CD8-positive, alpha-beta memory T cell (primary cell): ENCODE results near the gene LRP8. TPM values are rescaled to one million over a fixed set of nuclear protein-coding genes. Genes with fewer than 3 reads are reported as not detected.

ENCODE experiments used
- CTCF ChIA-PET: fragments of 350-600 bp; sonication (Branson Sonifier 250); formaldehyde crosslinking; loops from one replicate; lab custom pipeline; 2021; ENCODE audit warnings: antibody characterized with exemption; lab: Charles Lee
- POLR2A ChIA-PET: fragments of 350-600 bp; sonication (Branson Sonifier 250); formaldehyde crosslinking; loops from one replicate; lab custom pipeline; 2021; ENCODE audit warnings: antibody characterized with exemption; lab: Charles Lee
- DNase-seq, 5 donors: peaks; one replicate each; pipeline versions ENCODE4 v3.0.0 to v3.0.0-alpha.2; 2020 to 2022; ENCODE audit warnings: mixed read lengths in 1 of 5
- H3K27ac ChIP-seq: one replicate; pipeline ENCODE4 v1.7.0; 2013; ENCODE audit warnings: low read depth, mild to moderate bottlenecking, low read length, moderate library complexity
- H3K27me3 ChIP-seq: 2 replicates; pipeline ENCODE4 v1.7.0; 2013; ENCODE audit warnings: low read length, mild to moderate bottlenecking; ENCODE audit not compliant: insufficient read depth, poor library complexity, severe bottlenecking
- H3K36me3 ChIP-seq: 2 replicates; pipeline ENCODE4 v1.7.0; 2013; ENCODE audit warnings: mild to moderate bottlenecking, low read length, moderate library complexity; ENCODE audit not compliant: insufficient read depth
- H3K4me1 ChIP-seq: 2 replicates; pipeline ENCODE4 v1.7.0; 2013; ENCODE audit warnings: mild to moderate bottlenecking, low read length, moderate library complexity; ENCODE audit not compliant: insufficient read depth
- H3K4me3 ChIP-seq: 2 replicates; pipeline ENCODE4 v1.7.0; 2013; ENCODE audit warnings: mild to moderate bottlenecking, low read length
- H3K9me3 ChIP-seq: 2 replicates; pipeline ENCODE4 v1.7.0; 2013; ENCODE audit warnings: mild to moderate bottlenecking, low read length
- H3K27ac Mint-ChIP-seq, 8 donors: one replicate each; pipeline ENCODE4 v1.8.0; 2020 to 2021; ENCODE audit warnings: mixed read lengths in 8 of 8, mild to moderate bottlenecking in 6 of 8, inconsistent platforms in 3 of 8, moderate library complexity in 3 of 8
- H3K27me3 Mint-ChIP-seq, 2 donors: one replicate each; pipeline ENCODE4 v1.8.0; 2020 to 2021; ENCODE audit warnings: mixed read lengths in 2 of 2, mild to moderate bottlenecking in 1 of 2, moderate library complexity in 1 of 2
- H3K36me3 Mint-ChIP-seq, 3 donors: one replicate each; pipeline ENCODE4 v1.8.0; 2020 to 2021; ENCODE audit warnings: mixed read lengths in 3 of 3, inconsistent platforms in 1 of 3, mild to moderate bottlenecking in 1 of 3
- H3K4me1 Mint-ChIP-seq, 3 donors: one replicate each; pipeline ENCODE4 v1.8.0; 2020 to 2021; ENCODE audit warnings: mixed read lengths in 3 of 3, inconsistent platforms in 1 of 3, mild to moderate bottlenecking in 1 of 3
- H3K4me3 Mint-ChIP-seq, 7 donors: one replicate each; pipeline ENCODE4 v1.8.0; 2020 to 2021; ENCODE audit warnings: mixed read lengths in 7 of 7, mild to moderate bottlenecking in 6 of 7, moderate library complexity in 4 of 7, inconsistent platforms in 2 of 7
- H3K9me3 Mint-ChIP-seq, 5 donors: one replicate each; pipeline ENCODE4 v1.8.0; 2020 to 2022; ENCODE audit warnings: mixed read lengths in 5 of 5, mild to moderate bottlenecking in 3 of 5, moderate library complexity in 2 of 5, inconsistent platforms in 1 of 5
- polyA plus RNA-seq: library from polyadenylated mRNA; unstranded; fragments of 300-500 nt; fragmentation: Illumina TruSeq; gene quantifications from one replicate; pipeline ENCODE4 v1.2.3, GENCODE V29; 2021
- total RNA-seq, 2 experiments: library from RNA; stranded (reverse); gene quantifications; one replicate each; pipeline ENCODE4 v1.2.3, GENCODE V29; 2021

Gene LRP8
- total and polyA plus RNA-seq, 3 experiments from 2014 or later, result 2.7 to 49.7 (median 48.7) TPM

DNA sequence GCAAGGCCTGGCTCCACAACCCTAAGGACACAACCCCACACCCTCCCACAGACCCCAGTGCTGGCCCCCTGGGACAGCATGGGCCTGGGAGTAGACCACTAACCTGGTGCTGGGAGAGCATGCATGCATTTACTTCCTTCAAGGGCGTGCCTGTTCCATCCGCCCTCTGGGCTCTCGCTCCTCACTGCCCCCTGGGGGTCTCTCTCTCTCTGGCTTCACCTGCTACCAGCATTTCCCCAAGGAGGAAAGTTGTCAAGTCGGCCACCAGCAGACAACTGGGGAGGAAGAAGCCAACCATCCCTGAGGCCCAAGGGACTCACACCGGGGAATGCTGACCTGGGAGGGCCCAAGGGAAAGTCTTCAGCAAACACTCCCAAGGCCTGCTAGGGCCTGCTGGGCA lies 6.5 kb downstream of the LRP8 start:
- Histone ChIP-seq H3K4me3 (no peak overlapping the region), H3K27ac (no peak overlapping the region), H3K27me3 (no peaks in the 10 kb centered on the region), H3K4me1 (peaks cover 11% of the 10 kb centered on the region), H3K9me3 (no peaks in the 10 kb centered on the region), H3K36me3 (no peaks in the 10 kb centered on the region)
- Mint-ChIP-seq H3K27me3 (no peaks in the 10 kb centered on the region), H3K4me1 (peaks cover 12 to 29% (median 16%) of the 10 kb centered on the region in 3 donors), H3K27ac (no peak overlapping the region), H3K9me3 (no peaks in the 10 kb centered on the region), H3K4me3 (no peak overlapping the region), H3K36me3 (peaks cover 0 to 13% (median 3%) of the 10 kb centered on the region in 3 donors)
- POLR2A ChIA-PET, result no interaction called here
- CTCF ChIA-PET, result no interaction called here
- no peak for DNase-seq

DNA sequence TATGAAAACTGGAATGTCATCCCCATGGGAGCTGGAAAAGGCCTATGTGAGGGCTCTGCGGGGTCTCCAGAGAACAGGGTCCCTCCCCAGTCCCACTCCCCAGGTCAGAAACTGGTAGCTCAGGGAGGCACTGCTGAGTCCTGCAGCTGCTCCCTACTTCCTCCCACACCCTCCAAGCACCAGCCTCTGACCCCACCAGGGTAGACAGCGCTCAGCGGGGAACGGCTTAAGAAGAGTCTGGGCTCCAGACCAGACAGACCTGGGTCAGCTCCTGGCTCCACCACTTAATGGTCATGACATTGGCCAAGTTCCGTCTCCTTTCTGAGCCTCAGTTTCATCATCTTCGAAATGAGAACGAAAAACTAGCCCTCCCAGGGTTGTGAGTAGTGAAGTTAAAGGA lies 7.2 kb downstream of the LRP8 start:
- Histone ChIP-seq H3K27ac (no peak overlapping the region), H3K27me3 (no peaks in the 10 kb centered on the region), H3K36me3 (no peaks in the 10 kb centered on the region), H3K4me3 (no peak overlapping the region), H3K9me3 (no peaks in the 10 kb centered on the region), H3K4me1 (peaks cover 7% of the 10 kb centered on the region)
- Mint-ChIP-seq H3K36me3 (peaks cover 0 to 11% (median 3%) of the 10 kb centered on the region in 3 donors), H3K9me3 (no peaks in the 10 kb centered on the region), H3K4me1 (peaks cover 5 to 22% (median 10%) of the 10 kb centered on the region in 3 donors), H3K4me3 (no peak overlapping the region), H3K27me3 (no peaks in the 10 kb centered on the region), H3K27ac (no peak overlapping the region)
- ChIA-PET POLR2A (no interaction called here), CTCF (no interaction called here)
- no peak for DNase-seq

DNA sequence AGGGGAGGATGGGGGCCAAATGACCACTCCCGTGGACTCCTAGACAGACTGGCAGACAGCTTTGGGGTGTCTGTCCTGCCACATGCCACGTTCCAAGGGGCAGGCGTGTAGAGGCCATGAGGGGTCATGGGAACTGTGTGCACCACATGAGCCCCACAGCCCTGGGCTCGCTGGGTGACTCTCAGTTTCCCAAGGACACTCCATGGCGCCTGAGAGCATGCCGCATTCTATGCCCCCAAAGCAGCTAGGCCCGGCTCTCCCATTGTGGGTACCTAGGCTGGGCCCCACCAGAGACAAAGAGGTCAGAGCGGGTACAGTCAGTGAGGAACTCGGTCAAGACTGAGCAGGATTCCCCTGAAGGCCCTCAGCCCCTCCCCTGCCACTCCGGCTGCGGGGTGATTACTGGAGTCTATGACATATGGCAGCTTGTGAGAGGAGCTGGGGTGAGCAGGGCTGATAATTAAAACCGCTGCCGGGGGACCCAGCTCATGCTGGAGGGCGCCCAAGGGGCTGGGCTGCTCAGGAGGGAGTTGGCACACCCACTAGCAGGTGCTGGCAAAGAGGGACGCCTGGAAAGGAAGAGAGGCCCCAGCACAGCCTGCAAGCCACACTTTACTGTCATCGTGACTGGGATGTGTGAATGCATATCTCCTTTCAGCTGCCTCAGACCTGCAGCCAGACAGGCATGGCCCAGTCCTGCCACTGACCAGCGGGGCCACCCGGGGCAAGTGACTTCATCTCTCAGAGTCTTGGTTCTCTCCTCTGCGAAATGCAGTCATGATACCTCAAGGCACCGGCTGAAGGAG lies 8.4 kb downstream of the LRP8 start:
- DNase-seq, result no peak
- Mint-ChIP-seq H3K4me3 (no peak overlapping the region), H3K27me3 (no peaks in the 10 kb centered on the region), H3K36me3 (peaks cover 0 to 11% (median 1%) of the 10 kb centered on the region in 3 donors), H3K27ac (peak overlapping the region in 1 of 8 donors; percentile 36), H3K9me3 (no peaks in the 10 kb centered on the region), H3K4me1 (peaks cover 0 to 12% (median 5%) of the 10 kb centered on the region in 3 donors)
- Histone ChIP-seq H3K4me3 (no peak overlapping the region), H3K27ac (no peak overlapping the region), H3K36me3 (no peaks in the 10 kb centered on the region), H3K27me3 (no peaks in the 10 kb centered on the region), H3K4me1 (no peaks in the 10 kb centered on the region), H3K9me3 (no peaks in the 10 kb centered on the region)
- ChIA-PET CTCF (no interaction called here), POLR2A (no interaction called here)

DNA sequence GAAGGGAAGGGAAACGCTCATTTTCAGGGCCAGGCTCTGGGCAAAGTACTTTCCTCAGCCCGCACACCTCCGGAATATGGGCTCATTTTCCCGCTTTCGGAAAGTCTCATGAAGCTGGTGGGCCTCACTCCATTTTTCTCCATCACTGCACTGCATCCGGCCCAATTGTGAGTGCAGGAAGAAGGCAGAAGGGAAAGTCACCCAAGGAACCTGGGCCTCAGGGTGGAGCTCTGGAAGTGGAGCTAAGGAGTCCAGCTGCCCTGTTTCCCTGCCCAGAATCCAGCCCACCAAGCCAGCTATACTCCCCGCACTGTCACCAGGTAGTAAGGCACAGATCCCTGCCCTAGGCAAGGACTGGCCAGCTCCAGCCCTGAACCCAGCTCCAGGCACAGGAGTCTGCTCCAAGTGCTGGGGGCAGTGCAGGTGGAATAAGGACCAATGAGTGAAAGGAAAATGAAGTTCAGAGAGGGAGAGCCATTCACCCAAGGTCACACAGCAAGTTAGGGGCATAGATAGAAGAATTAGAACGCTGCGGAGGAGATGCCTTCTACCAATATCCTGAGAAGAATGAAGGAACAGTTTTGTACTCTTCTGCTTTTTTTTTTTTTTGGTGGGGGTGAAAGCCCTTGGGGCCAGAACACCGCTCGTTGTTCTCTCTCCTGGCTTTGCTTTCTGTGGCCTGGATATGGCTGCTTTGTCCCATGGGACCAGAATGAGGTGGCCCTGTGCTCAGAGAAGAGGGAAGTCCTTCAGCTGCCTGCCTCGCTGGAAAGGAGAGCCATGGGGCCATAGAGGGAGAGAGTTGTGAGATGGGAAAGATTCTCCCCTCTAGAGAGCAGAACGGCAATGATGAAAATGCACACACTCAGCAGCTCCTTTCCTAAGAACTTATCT lies 10.0 kb downstream of the LRP8 start:
- Histone ChIP-seq H3K36me3 (no peaks in the 10 kb centered on the region), H3K27ac (no peak overlapping the region), H3K4me3 (no peak overlapping the region), H3K4me1 (no peaks in the 10 kb centered on the region), H3K9me3 (no peaks in the 10 kb centered on the region), H3K27me3 (no peaks in the 10 kb centered on the region)
- Mint-ChIP-seq H3K9me3 (no peaks in the 10 kb centered on the region), H3K27ac (peak overlapping the region in 2 of 8 donors; percentile 61 to 62), H3K27me3 (no peaks in the 10 kb centered on the region), H3K36me3 (peaks cover 0 to 13% (median 1%) of the 10 kb centered on the region in 3 donors), H3K4me3 (no peak overlapping the region), H3K4me1 (peaks cover 0 to 12% (median 4%) of the 10 kb centered on the region in 3 donors)
- POLR2A ChIA-PET, result no interaction called here
- CTCF ChIA-PET, result interaction anchor here (1.5 kb wide), 1 partner anchor 39 kb away, joined by 5 read pairs; no protein-coding TSS in a partner anchor
- DNase-seq, result no peak

DNA sequence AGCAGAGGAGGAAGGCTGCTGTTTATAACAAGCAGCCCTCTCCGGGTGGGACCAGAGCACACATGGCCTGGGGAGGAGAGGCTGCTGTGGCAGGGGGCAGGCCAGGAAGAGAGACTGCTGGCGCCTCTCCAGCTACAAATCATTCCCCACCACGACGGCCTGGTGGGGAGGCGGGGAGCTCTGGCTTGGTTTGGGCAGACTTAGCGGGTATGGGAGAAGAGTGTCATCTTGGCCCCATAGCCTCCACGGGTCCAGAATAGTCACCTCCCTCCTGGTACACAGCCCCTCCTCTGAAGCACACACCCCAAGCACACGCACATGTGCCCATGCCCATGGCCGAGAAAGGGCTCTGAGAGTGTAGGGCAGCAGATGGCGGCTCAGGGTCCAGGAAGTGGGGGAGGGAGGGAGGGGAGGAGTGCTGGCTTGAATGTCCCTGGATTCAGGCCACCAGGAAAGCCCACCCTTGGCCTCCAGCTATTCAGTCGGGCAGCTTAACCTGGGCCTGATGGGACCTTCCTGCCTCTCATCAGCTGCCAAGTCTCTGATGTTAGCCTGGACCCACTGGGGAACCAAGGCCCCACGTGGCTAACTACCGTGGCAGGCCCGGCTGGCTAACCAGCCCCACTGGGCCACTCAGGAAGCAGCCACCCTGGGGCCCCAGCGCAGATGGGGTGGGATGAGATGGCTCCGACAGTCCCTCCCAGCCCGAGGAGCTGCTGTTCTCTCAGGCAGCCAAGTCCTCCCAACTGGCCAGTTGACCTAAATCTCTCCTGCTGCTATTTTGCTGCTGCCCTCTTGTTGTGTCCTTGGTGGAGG lies 10.9 kb downstream of the LRP8 start:
- CTCF ChIA-PET, result interaction anchor here (1.1 to 1.5 kb wide), 2 partner anchors 38 to 40 kb away, joined by 3 to 5 read pairs; no protein-coding TSS in a partner anchor
- POLR2A ChIA-PET, result no interaction called here
- H3K4me1 Mint-ChIP-seq, result peaks cover 0 to 6% (median 2%) of the 10 kb centered on the region in 3 donors
- Histone ChIP-seq H3K36me3 (no peaks in the 10 kb centered on the region), H3K27me3 (no peaks in the 10 kb centered on the region), H3K27ac (no peak overlapping the region), H3K4me1 (no peaks in the 10 kb centered on the region), H3K9me3 (no peaks in the 10 kb centered on the region), H3K4me3 (no peak overlapping the region)
- peaks cover 0 to 9% (median 1%) of the 10 kb centered on the region in 3 donors for H3K36me3 Mint-ChIP-seq
- no peaks in the 10 kb centered on the region for H3K27me3 Mint-ChIP-seq
- H3K4me3 Mint-ChIP-seq, result no peak overlapping the region
- peak overlapping the region in 2 of 8 donors; percentile 50 to 57 for H3K27ac Mint-ChIP-seq
- no peaks in the 10 kb centered on the region for H3K9me3 Mint-ChIP-seq
- DNase-seq, result no peak

DNA sequence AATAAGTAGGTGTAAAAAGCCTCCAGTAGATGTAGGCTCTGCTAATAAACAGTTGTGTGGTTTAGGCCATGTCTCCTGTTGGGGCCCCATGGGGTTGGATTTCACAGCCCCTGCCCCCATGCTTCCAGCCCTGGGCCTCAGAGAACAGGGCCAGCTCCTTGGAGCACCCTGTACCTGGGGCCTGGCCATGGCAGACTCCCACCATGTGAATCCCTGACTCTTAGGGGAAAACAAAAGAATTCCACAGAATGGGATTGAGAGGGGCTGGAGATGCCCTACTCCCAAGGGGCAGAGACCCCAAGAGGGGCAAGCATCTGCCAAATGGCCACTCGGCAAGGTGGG lies 11.5 kb downstream of the LRP8 start:
- H3K27ac Mint-ChIP-seq, result peak overlapping the region in 1 of 8 donors; percentile 57
- ChIA-PET POLR2A (no interaction called here), CTCF (interaction anchor here (1.1 to 1.5 kb wide), 2 partner anchors 38 to 39 kb away, joined by 3 to 5 read pairs; no protein-coding TSS in a partner anchor)
- no peak overlapping the region for H3K4me3 Mint-ChIP-seq
- Histone ChIP-seq H3K4me1 (no peaks in the 10 kb centered on the region), H3K36me3 (no peaks in the 10 kb centered on the region), H3K4me3 (no peak overlapping the region), H3K27me3 (no peaks in the 10 kb centered on the region), H3K27ac (no peak overlapping the region), H3K9me3 (no peaks in the 10 kb centered on the region)
- H3K9me3 Mint-ChIP-seq, result no peaks in the 10 kb centered on the region
- peaks cover 0 to 7% (median 1%) of the 10 kb centered on the region in 3 donors for H3K36me3 Mint-ChIP-seq
- no peaks in the 10 kb centered on the region for H3K27me3 Mint-ChIP-seq
- H3K4me1 Mint-ChIP-seq, result peaks cover 0 to 6% (median 2%) of the 10 kb centered on the region in 3 donors
- DNase-seq, result no peak

DNA sequence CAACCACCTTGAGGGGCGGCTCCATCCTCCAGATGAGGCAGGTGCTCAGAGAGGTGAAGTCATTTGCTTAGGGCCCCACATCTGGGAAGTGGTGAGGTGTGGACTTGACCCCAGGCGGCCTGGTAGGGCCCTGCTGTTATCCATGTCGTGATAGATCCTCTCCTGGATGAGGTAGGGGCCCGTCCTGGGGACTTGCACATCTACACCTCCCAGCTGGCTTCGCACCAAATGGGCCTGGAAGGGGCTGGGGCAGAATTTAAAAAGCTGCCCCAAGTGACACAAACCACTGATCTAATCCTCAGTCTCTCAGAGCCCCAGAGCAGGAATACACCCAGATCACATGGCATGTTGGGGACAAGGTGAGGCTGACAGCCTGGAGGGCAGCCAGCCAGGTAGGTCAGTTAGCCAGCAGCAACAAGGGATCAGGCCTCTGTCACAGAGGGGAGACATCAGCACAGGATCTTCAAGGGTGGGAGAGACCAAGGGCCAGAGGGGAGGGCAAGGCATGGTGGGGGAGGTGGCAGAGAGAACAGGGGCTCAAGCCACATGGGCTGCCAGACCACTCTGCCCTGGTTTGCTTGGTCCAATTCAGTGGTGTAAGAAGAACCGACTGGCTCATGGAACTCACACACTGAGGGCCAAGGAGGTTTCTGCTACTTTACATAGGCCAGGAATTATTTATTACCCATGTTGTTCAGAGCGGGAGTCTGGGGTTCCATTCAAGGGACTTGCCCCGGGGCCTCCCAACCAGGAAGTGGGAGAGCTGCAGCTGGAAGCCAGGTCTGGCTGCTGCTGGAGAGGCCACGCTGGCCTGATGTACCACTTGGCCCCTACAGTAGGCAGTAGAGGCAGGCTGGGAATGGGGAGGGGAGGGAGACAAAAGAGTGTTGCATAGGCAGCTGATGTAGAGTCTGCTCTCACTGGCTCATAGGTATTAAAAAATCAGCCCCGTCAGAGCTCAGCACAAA lies 12.1 kb downstream of the LRP8 start:
- Mint-ChIP-seq H3K9me3 (no peaks in the 10 kb centered on the region), H3K36me3 (peaks cover 0 to 2% (median 1%) of the 10 kb centered on the region in 3 donors), H3K27ac (peak overlapping the region in 2 of 8 donors; percentile 33 to 35), H3K4me1 (peaks cover 0 to 6% (median 0%) of the 10 kb centered on the region in 3 donors), H3K4me3 (no peak overlapping the region), H3K27me3 (no peaks in the 10 kb centered on the region)
- Histone ChIP-seq H3K27ac (no peak overlapping the region), H3K27me3 (no peaks in the 10 kb centered on the region), H3K36me3 (no peaks in the 10 kb centered on the region), H3K4me3 (no peak overlapping the region), H3K4me1 (no peaks in the 10 kb centered on the region), H3K9me3 (no peaks in the 10 kb centered on the region)
- DNase-seq, result no peak
- CTCF ChIA-PET, result interaction anchor here (1.1 kb wide), 1 partner anchor 39 kb away, joined by 3 read pairs; no protein-coding TSS in a partner anchor
- POLR2A ChIA-PET, result no interaction called here
